Lung (tissue), 12 donors: Measurements from ENCODE around the gene SNX33. TPM values are rescaled to one million over a fixed set of nuclear protein-coding genes. Genes with fewer than 3 reads are reported as not detected.

Source experiments
- ATAC-seq: fragments of 200-7000 bp; cut with Tn5 transposase; one replicate; pipeline ENCODE4 v1.9.1; 2020; ENCODE audit warnings: moderate number of reproducible peaks; ENCODE audit not compliant: insufficient read depth, low FRiP score
- DNase-seq, 3 donors: peaks; one replicate each; pipeline ENCODE4 v3.0.0-alpha.2; 2013 to 2017
- H3K27ac ChIP-seq, 2 donors: one replicate each; pipeline ENCODE4 v1.5.1; 2013; ENCODE audit warnings: mild to moderate bottlenecking in 2 of 2, moderate library complexity in 2 of 2, control low read depth in 1 of 2, inconsistent platforms in 1 of 2, low read depth in 1 of 2, low read length in 1 of 2
- H3K27me3 ChIP-seq, 3 donors: one replicate each; pipeline ENCODE4 v1.5.1; 2013; ENCODE audit warnings: low read length in 2 of 3; ENCODE audit not compliant: control insufficient read depth in 3 of 3, insufficient read depth in 3 of 3
- H3K36me3 ChIP-seq, 4 donors: one replicate each; pipeline ENCODE4 v1.5.1; 2013; ENCODE audit warnings: low read length in 4 of 4, mild to moderate bottlenecking in 1 of 4, moderate library complexity in 1 of 4; ENCODE audit not compliant: control insufficient read depth in 4 of 4, insufficient read depth in 4 of 4
- H3K4me1 ChIP-seq, 5 donors: one replicate each; pipeline ENCODE4 v1.5.1; 2013; ENCODE audit warnings: low read length in 5 of 5, mild to moderate bottlenecking in 2 of 5, moderate library complexity in 1 of 5; ENCODE audit not compliant: control insufficient read depth in 5 of 5, insufficient read depth in 5 of 5
- H3K4me3 ChIP-seq: one replicate; pipeline ENCODE4 v1.5.1; 2013; ENCODE audit warnings: mild to moderate bottlenecking, control low read depth, moderate library complexity
- H3K9ac ChIP-seq, 2 donors: one replicate each; pipeline ENCODE4 v1.5.1; 2013; ENCODE audit warnings: low read length in 2 of 2, control low read depth in 1 of 2; ENCODE audit not compliant: insufficient read depth in 1 of 2
- H3K9me3 ChIP-seq, 4 donors: one replicate each; pipeline ENCODE4 v1.5.1; 2013; ENCODE audit warnings: low read length in 3 of 4, mild to moderate bottlenecking in 1 of 4, moderate library complexity in 1 of 4; ENCODE audit not compliant: control insufficient read depth in 4 of 4, insufficient read depth in 3 of 4
- CTCF ChIP-seq: IDR thresholded peaks from 2 replicates; pipeline ENCODE4 v1.5.1; 2012; ENCODE audit warnings: mild to moderate bottlenecking; ENCODE audit errors: control extremely low read depth, extremely low read depth
- WGBS, 2 donors: extraction: QIAGEN DNeasy Blood & Tissue Kit; methylation state at CpG; one replicate each; pipeline ENCODE4 v1.1.7; 2013; 5-methylcytosine and 5-hydroxymethylcytosine counted together
- polyA plus RNA-seq, 2 donors: library from polyadenylated mRNA; stranded (reverse); fragments of 200-250 nt; gene quantifications; one replicate each; pipeline ENCODE4 v1.2.1, GENCODE V29; 2013
- total RNA-seq, 2 donors: library from RNA; depleted of rRNA in 1 of 2; stranded (reverse); fragments of >200 nt in 1 of 2; gene quantifications; one replicate each; pipeline ENCODE4 v1.2.1, GENCODE V29; 2014 to 2021
- donor health status: control.
- donor health status: control.
- donor health status: Bipolar disorder and iron deficiency.
- donor health status: healthy.
- donor health status: DM: yes; HTN: yes; CAD: no.

The SNX33 gene
- total and polyA plus RNA-seq, 4 donors = 13.6 to 23.5 (median 18.0) TPM

- H3K4me3 ChIP-seq = no peak overlapping the region
- no peak for ATAC-seq
- DNase-seq = no peak
- TF ChIP-seq CTCF = no peak
- peak overlapping the region in 1 of 2 donors; percentile 50 for H3K27ac ChIP-seq
- 74 to 88% methylated on average over 11 of the region's 11 CpGs for WGBS, 2 donors
- H3K9ac ChIP-seq = no peak overlapping the region
- H3K27me3 ChIP-seq = no peaks in the 10 kb centered on the region
- peaks cover 0 to 4% (median 0%) of the 10 kb centered on the region in 4 donors for H3K36me3 ChIP-seq
- H3K4me1 ChIP-seq = peaks cover 4 to 24% (median 20%) of the 10 kb centered on the region in 5 donors
- no peaks in the 10 kb centered on the region for H3K9me3 ChIP-seq
These were observed 24.3 kb downstream of the SNX33 start for GRCh38 chr15:75671730-75672602.

- WGBS, 2 donors = 57 to 67% methylated on average over 14 of the region's 14 CpGs
- peak; percentile 71 to 83 (median 75) for DNase-seq
- H3K27ac ChIP-seq = peak overlapping the region in 1 of 2 donors; percentile 69
- TF ChIP-seq CTCF = no peak
- H3K9me3 ChIP-seq = no peaks in the 10 kb centered on the region
- no peak for ATAC-seq
- H3K4me1 ChIP-seq = peaks cover 4 to 23% (median 15%) of the 10 kb centered on the region in 5 donors
- H3K36me3 ChIP-seq = peaks cover 0 to 4% (median 0%) of the 10 kb centered on the region in 4 donors
- H3K9ac ChIP-seq = peak overlapping the region; percentile 32 to 56
- no peak overlapping the region for H3K4me3 ChIP-seq
- H3K27me3 ChIP-seq = no peaks in the 10 kb centered on the region
These were observed 25.1 kb downstream of the SNX33 start for GRCh38 chr15:75672646-75673425.

- TF ChIP-seq CTCF = no peak
- H3K4me1 ChIP-seq = peaks cover 4 to 23% (median 15%) of the 10 kb centered on the region in 5 donors
- WGBS, 2 donors = 80 to 90% methylated on average over 10 of the region's 10 CpGs
These were observed 25.9 kb downstream of the SNX33 start for GRCh38 chr15:75673426-75674235.

More at GRCh38 chr15:75673426-75674235, 25.9 kb downstream of the SNX33 start:
- Histone ChIP-seq H3K9ac (peak overlapping the region in 1 of 2 donors; percentile 56), H3K36me3 (peaks cover 0 to 4% (median 0%) of the 10 kb centered on the region in 4 donors), H3K27me3 (no peaks in the 10 kb centered on the region), H3K9me3 (no peaks in the 10 kb centered on the region), H3K4me3 (no peak overlapping the region), H3K27ac (peak overlapping the region in 1 of 2 donors; percentile 69)
- DNase-seq = peak; percentile 66 to 75 (median 70)
- ATAC-seq = peak; percentile 28
